Neural cell (in vitro differentiated cells): ENCODE data around the gene DZIP3. TPM values are rescaled to one million over a fixed set of nuclear protein-coding genes. Genes with fewer than 3 reads are reported as not detected.

Experiments
- H2AFZ ChIP-seq: fragments of 200-600, 300-800 bp; sonication (generic), shearing (Covaris generic); 2 replicates; pipeline ENCODE4 v1.6.0; 2014; ENCODE audit warnings: low read depth, mild to moderate bottlenecking, antibody characterized with exemption, low read length, moderate library complexity
- H3F3A ChIP-seq: fragments of 200-600 bp; shearing (Covaris generic); 2 replicates; pipeline ENCODE4 v1.6.1; 2016; ENCODE audit warnings: mild to moderate bottlenecking, moderate library complexity, mixed read lengths, antibody characterized with exemption, low read length; ENCODE audit not compliant: insufficient read depth, poor library complexity, severe bottlenecking
- H3K27ac ChIP-seq: fragments of 200-600, 300-800 bp; sonication (generic), shearing (Covaris generic); 2 replicates; pipeline ENCODE4 v1.5.1; 2014; ENCODE audit warnings: mild to moderate bottlenecking, low read length, moderate library complexity
- H3K27me3 ChIP-seq: fragments of 300-800, 200-600 bp; sonication (generic), shearing (Covaris generic); 2 replicates; pipeline ENCODE4 v1.6.0; 2014; ENCODE audit warnings: mild to moderate bottlenecking, low read depth, low read length, moderate library complexity; ENCODE audit not compliant: insufficient read depth
- H3K36me3 ChIP-seq: fragments of 300-800, 200-600 bp; sonication (generic), shearing (Covaris generic); 2 replicates; pipeline ENCODE4 v1.5.1; 2014; ENCODE audit warnings: mild to moderate bottlenecking, antibody characterized with exemption, low read length, moderate library complexity; ENCODE audit not compliant: insufficient read depth
- H3K4me2 ChIP-seq: fragments of 300-800, 200-600 bp; sonication (generic), shearing (Covaris generic); 2 replicates; pipeline ENCODE4 v1.6.0; 2014; ENCODE audit warnings: mild to moderate bottlenecking, low read length
- H3K4me3 ChIP-seq: fragments of 300-800, 200-600 bp; sonication (generic), shearing (Covaris generic); 2 replicates; pipeline ENCODE4 v1.5.1; 2014; ENCODE audit warnings: mild to moderate bottlenecking, low read length, moderate library complexity
- H3K79me2 ChIP-seq: fragments of 200-600 bp; shearing (Covaris generic); replicated peaks from 2 replicates; pipeline ENCODE4 v1.6.0; 2014; ENCODE audit warnings: mild to moderate bottlenecking, low read length, moderate library complexity; ENCODE audit not compliant: insufficient read depth
- H3K9ac ChIP-seq: fragments of 300-800, 200-600 bp; sonication (generic), shearing (Covaris generic); 2 replicates; pipeline ENCODE4 v1.6.1; 2016; ENCODE audit warnings: mild to moderate bottlenecking, low read length, mixed read lengths
- H3K9me2 ChIP-seq: fragments of 200-600 bp; shearing (Covaris generic); 2 replicates; pipeline ENCODE4 v1.6.1; 2016; ENCODE audit warnings: mild to moderate bottlenecking, low read length, mixed read lengths; ENCODE audit not compliant: insufficient read depth
- H3K9me3 ChIP-seq: fragments of 200-600, 300-800 bp; sonication (generic), shearing (Covaris generic); 2 replicates; pipeline ENCODE4 v1.6.1; 2016; ENCODE audit warnings: mild to moderate bottlenecking, mixed run types, low read length, moderate library complexity, mixed read lengths
- H4K20me1 ChIP-seq: fragments of 200-600 bp; shearing (Covaris generic); 2 replicates; pipeline ENCODE4 v1.6.1; 2016; ENCODE audit warnings: mild to moderate bottlenecking, mixed run types; ENCODE audit not compliant: insufficient read depth
- CTCF ChIP-seq: fragments of 450-650 bp; IDR thresholded peaks from 2 replicates; pipeline ENCODE4 v1.5.1; 2014; ENCODE audit warnings: antibody characterized with exemption, mild to moderate bottlenecking, moderate library complexity; ENCODE audit not compliant: poor library complexity, severe bottlenecking
- EP300 ChIP-seq: fragments of 450-650 bp; conservative IDR thresholded peaks from 2 replicates; pipeline ENCODE4 v1.6.1; 2014; ENCODE audit warnings: antibody characterized with exemption, mild to moderate bottlenecking, moderate library complexity; ENCODE audit not compliant: poor library complexity, severe bottlenecking
- EZH2 ChIP-seq: fragments of 200-600, 300-800 bp; shearing (Covaris generic), sonication (generic); IDR thresholded peaks from 2 replicates; pipeline ENCODE4 v1.6.1; 2014; ENCODE audit warnings: antibody characterized with exemption, low read length, borderline replicate concordance, mild to moderate bottlenecking; ENCODE audit not compliant: insufficient read depth, poor library complexity, severe bottlenecking
- MXI1 ChIP-seq: fragments of 450-650 bp; conservative IDR thresholded peaks from 2 replicates; pipeline ENCODE4 v1.6.1; 2014; ENCODE audit warnings: antibody characterized with exemption, mild to moderate bottlenecking; ENCODE audit not compliant: poor library complexity, severe bottlenecking
- POLR2AphosphoS5 ChIP-seq: IDR thresholded peaks from 2 replicates; pipeline ENCODE4 v1.6.1; 2012
- RAD21 ChIP-seq: fragments of 450-650 bp; conservative IDR thresholded peaks from 2 replicates; pipeline ENCODE4 v1.6.1; 2014; ENCODE audit warnings: antibody characterized with exemption, mild to moderate bottlenecking, moderate library complexity
- REST ChIP-seq: IDR thresholded peaks from 2 replicates; pipeline ENCODE4 v1.6.1; 2012; ENCODE audit warnings: borderline replicate concordance
- SMC3 ChIP-seq: fragments of 450-650 bp; conservative IDR thresholded peaks from 2 replicates; pipeline ENCODE4 v1.6.1; 2014; ENCODE audit warnings: antibody characterized with exemption, mild to moderate bottlenecking, moderate library complexity; ENCODE audit not compliant: poor library complexity
- TAF1 ChIP-seq: IDR thresholded peaks from 2 replicates; pipeline ENCODE4 v1.6.1; 2012; ENCODE audit warnings: low read depth
- polyA plus RNA-seq: library from polyadenylated mRNA; depleted of rRNA; stranded (reverse); fragments of >200 nt; gene quantifications from 2 replicates; pipeline ENCODE4 v1.2.3, GENCODE V29; 2014

DZIP3 gene
- polyA plus RNA-seq, 1 donor from 2014 or later: 52.5 TPM

GRCh38 chr3:108718454-108718853, 128.9 kb downstream of the DZIP3 start:
- H3F3A ChIP-seq: no peaks in the 10 kb centered on the region

DNA sequence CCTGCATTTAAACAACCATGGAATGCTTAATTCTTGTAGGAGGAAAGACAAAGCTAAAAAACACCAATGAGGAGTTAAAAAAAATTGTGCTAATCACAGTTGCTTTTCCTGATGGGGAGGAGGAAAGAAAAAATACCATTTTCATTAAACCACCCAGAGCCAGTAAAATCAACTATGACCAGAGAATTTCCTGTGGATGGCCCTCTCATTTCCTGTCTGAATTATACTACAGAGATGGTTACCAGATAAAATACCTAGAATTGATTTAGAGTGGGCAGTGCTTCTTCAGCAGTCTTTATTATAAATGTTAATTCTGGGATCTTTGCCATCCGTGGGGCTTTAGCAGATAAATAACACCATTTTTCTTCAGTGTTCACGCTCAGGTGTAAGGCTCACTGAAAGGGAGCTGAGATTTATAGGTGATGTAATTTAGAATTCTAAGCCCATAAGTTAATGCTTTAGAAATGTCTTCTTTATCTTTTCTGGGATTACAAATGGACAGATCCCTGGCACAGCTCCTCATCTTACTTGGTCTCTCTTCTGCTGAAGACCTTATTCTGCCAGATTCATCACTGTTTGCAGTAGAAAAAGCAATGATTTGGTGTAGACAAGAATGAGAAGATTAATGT, 129.8 kb downstream of the DZIP3 start:
- Histone ChIP-seq H3K27ac (no peak overlapping the region), H3K9me3 (no peaks in the 10 kb centered on the region), H3F3A (no peaks in the 10 kb centered on the region), H4K20me1 (no peaks in the 10 kb centered on the region), H3K4me2 (no peak overlapping the region), H3K9me2 (no peaks in the 10 kb centered on the region), H3K27me3 (no peaks in the 10 kb centered on the region), H2AFZ (no peak overlapping the region), H3K36me3 (no peaks in the 10 kb centered on the region), H3K79me2 (no peaks in the 10 kb centered on the region), H3K9ac (no peak overlapping the region), H3K4me3 (no peak overlapping the region)
- TF ChIP-seq TAF1 (no peak), REST (no peak), CTCF (no peak), EP300 (no peak), RAD21 (no peak), EZH2 (no peak), POLR2AphosphoS5 (no peak), MXI1 (no peak), SMC3 (no peak)

More at GRCh38 chr3:108718454-108718853, 128.9 kb downstream of the DZIP3 start:
- Histone ChIP-seq H3K9me3 (no peaks in the 10 kb centered on the region), H3K4me2 (no peak overlapping the region), H3K27me3 (no peaks in the 10 kb centered on the region), H3K4me3 (no peak overlapping the region), H3K79me2 (no peaks in the 10 kb centered on the region), H3K36me3 (no peaks in the 10 kb centered on the region), H3K27ac (no peak overlapping the region), H3K9me2 (no peaks in the 10 kb centered on the region), H4K20me1 (no peaks in the 10 kb centered on the region), H3K9ac (no peak overlapping the region), H2AFZ (no peak overlapping the region)
- no peak for TF ChIP-seq EP300
- TF ChIP-seq RAD21: no peak
- no peak for TF ChIP-seq SMC3
- no peak for TF ChIP-seq POLR2AphosphoS5
- no peak for TF ChIP-seq TAF1
